Measurements from ENCODE around the gene AP5S1. TPM values are rescaled to one million over a fixed set of nuclear protein-coding genes. Genes with fewer than 3 reads are reported as not detected.

The AP5S1 gene
- total and polyA plus RNA-seq, 9 of the 15 experiments (the other 6 are each of a cell fraction or from before 2014, with no cell fraction given), result 2.6 to 8.8 (median 4.4) TPM

- TF ChIP-seq MAX (CRISPR knock-in tag; IDR thresholded peaks at IDR 0.05) (peak; percentile 85), JUN (IDR thresholded peaks at IDR 0.05; ENCODE audit: borderline replicate concordance, low read depth, low read length) (0 out of 2 replicates have a peak, but pooled peaks have one; percentile 14), JUN (CRISPR knock-in tag; IDR thresholded peaks at IDR 0.05; ENCODE audit: borderline replicate concordance) (no peak), ETV5 (CRISPR knock-in tag; IDR thresholded peaks at IDR 0.05; ENCODE audit: low read depth) (peak; percentile 83), ZNF263 (CRISPR knock-in tag; IDR thresholded peaks at IDR 0.05; ENCODE audit: borderline replicate concordance) (peak; percentile 92; the same call in 1 of the 2 replicates), ZNF583 (CRISPR knock-in tag; IDR thresholded peaks at IDR 0.05) (no peak), NFYB (IDR thresholded peaks at IDR 0.05; ENCODE audit: extremely low read depth, insufficient read length) (peak; percentile 5), ARID1B (IDR thresholded peaks at IDR 0.05) (peak; percentile 29; the same call in 1 of the 2 replicates), SOX6 (IDR thresholded peaks at IDR 0.05) (no peak), YY1 (IDR thresholded peaks at IDR 0.05; ENCODE audit: borderline replicate concordance in 1 of 3, control insufficient read depth in 1 of 3, extremely low read depth in 1 of 3, insufficient read depth in 3 of 3, insufficient read length in 1 of 3, insufficient replicate concordance in 2 of 3, low read depth in 1 of 3, low read length in 2 of 3) (peak in 1 of 3 experiments; percentile 12), ZNF785 (CRISPR knock-in tag; IDR thresholded peaks at IDR 0.05) (no peak), CBFA2T2 (conservative IDR thresholded peaks at IDR 0.05) (no peak), TAF9B (IDR thresholded peaks at IDR 0.05; ENCODE audit: partially characterized antibody) (no peak), CCNT2 (IDR thresholded peaks at IDR 0.05; ENCODE audit: borderline replicate concordance, extremely low read depth, insufficient read length, low read depth, low read length) (peak; percentile 11), NR2C1 (IDR thresholded peaks at IDR 0.05) (0 out of 2 replicates have a peak, but pooled peaks have one; percentile 25), NR2C1 (tag; IDR thresholded peaks at IDR 0.05) (peak; percentile 47; the same call in 1 of the 2 replicates), LCOR (CRISPR knock-in tag; IDR thresholded peaks at IDR 0.05) (peak; percentile 69; the same call in 1 of the 2 replicates), RCOR1 (IDR thresholded peaks at IDR 0.05; ENCODE audit: borderline replicate concordance in 1 of 2, low read depth in 2 of 2, low read length in 2 of 2) (peak; percentile 54 to 94), NCOR1 (IDR thresholded peaks at IDR 0.05) (no peak), CBX5 (IDR thresholded peaks at IDR 0.05; ENCODE audit: borderline replicate concordance, low read depth) (no peak), POLR2AphosphoS2 (IDR thresholded peaks at IDR 0.05; ENCODE audit: low read length) (no peak), POLR2G (IDR thresholded peaks at IDR 0.05; ENCODE audit: low read depth, low read length) (peak; percentile 76), TSC22D4 (tag; IDR thresholded peaks at IDR 0.05) (no peak), ELF1 (tag; IDR thresholded peaks at IDR 0.05) (peak; percentile 65; the same call in 1 of the 2 replicates), MYC (IDR thresholded peaks at IDR 0.05; ENCODE audit: low read depth, low read length) (peak; percentile 24; the same call in 1 of the 2 replicates), MYC (CRISPR knock-in tag; IDR thresholded peaks at IDR 0.05; ENCODE audit: borderline replicate concordance, low read depth) (peak; percentile 39; the same call in 1 of the 2 replicates), CBX3 (IDR thresholded peaks at IDR 0.05; ENCODE audit: borderline replicate concordance in 1 of 2, low read length in 2 of 2) (peak in 1 of 2 experiments; percentile 38; a peak in 1 of 3 replicates), KDM2B (CRISPR knock-in tag; IDR thresholded peaks at IDR 0.05) (no peak), CHCHD3 (CRISPR knock-in tag; IDR thresholded peaks at IDR 0.05) (no peak), ZNF384 (IDR thresholded peaks at IDR 0.05; ENCODE audit: low read depth, low read length) (no peak)
Measured at GRCh38 chr20:3795511-3796468, 24.6 kb upstream of the AP5S1 start, which contains the start of gene CDC25B (continued).

Data from K562 (cell line).